Nephron progenitor cell (in vitro differentiated cells): ENCODE data around the gene PFN1.

Source experiments
- DNase-seq: peaks from one replicate; pipeline ENCODE4 v3.0.0; 2021
- H3K27ac Mint-ChIP-seq: 2 replicates; pipeline ENCODE4 v1.8.0; 2021; ENCODE audit warnings: mild to moderate bottlenecking, moderate library complexity, mixed read lengths
- H3K27me3 Mint-ChIP-seq: 2 replicates; pipeline ENCODE4 v1.8.0; 2021; ENCODE audit warnings: mild to moderate bottlenecking, low read depth, mixed read lengths; ENCODE audit not compliant: poor library complexity
- H3K36me3 Mint-ChIP-seq: 2 replicates; pipeline ENCODE4 v1.8.0; 2021; ENCODE audit warnings: low read depth, mixed read lengths
- H3K4me1 Mint-ChIP-seq: 2 replicates; pipeline ENCODE4 v1.8.0; 2021; ENCODE audit warnings: mixed read lengths
- H3K4me3 Mint-ChIP-seq: 2 replicates; pipeline ENCODE4 v1.8.0; 2021; ENCODE audit warnings: mild to moderate bottlenecking, moderate library complexity, mixed read lengths
- H3K9me3 Mint-ChIP-seq: 2 replicates; pipeline ENCODE4 v1.8.0; 2021; ENCODE audit warnings: mild to moderate bottlenecking, moderate library complexity, mixed read lengths
- TF ChIP-seq, protein P1 (sequence below): fragments of 200-600 bp; sonication (generic); IDR thresholded peaks from 2 replicates; pipeline ENCODE4 v1.5.0; 2021; ENCODE audit warnings: antibody characterized with exemption

Gene PFN1

DNA sequence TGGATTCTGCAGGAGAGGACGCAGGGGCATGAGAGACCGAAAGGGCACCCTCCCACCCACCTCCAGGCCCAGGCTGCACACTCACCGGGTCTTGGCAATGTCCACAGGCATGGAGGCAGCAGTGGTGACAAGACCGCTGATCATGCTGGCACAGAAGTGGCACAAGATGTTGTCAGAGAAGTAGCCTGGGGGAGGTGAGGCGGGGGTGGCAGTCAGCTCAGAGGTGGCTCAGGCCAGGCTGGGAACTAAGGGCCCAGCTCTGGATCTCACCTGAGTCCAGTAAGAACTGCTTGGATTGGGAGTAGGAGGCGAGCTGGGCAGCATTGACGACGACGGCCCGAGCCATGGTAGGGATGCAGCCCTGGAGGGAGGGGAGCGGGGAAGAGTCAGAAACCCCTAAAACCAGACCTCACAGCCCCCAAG is 10.2 kb downstream of the PFN1 start:
- H3K27ac Mint-ChIP-seq, result peak overlapping the region; percentile 89
- no peak for DNase-seq
- TF ChIP-seq, protein P1, sequence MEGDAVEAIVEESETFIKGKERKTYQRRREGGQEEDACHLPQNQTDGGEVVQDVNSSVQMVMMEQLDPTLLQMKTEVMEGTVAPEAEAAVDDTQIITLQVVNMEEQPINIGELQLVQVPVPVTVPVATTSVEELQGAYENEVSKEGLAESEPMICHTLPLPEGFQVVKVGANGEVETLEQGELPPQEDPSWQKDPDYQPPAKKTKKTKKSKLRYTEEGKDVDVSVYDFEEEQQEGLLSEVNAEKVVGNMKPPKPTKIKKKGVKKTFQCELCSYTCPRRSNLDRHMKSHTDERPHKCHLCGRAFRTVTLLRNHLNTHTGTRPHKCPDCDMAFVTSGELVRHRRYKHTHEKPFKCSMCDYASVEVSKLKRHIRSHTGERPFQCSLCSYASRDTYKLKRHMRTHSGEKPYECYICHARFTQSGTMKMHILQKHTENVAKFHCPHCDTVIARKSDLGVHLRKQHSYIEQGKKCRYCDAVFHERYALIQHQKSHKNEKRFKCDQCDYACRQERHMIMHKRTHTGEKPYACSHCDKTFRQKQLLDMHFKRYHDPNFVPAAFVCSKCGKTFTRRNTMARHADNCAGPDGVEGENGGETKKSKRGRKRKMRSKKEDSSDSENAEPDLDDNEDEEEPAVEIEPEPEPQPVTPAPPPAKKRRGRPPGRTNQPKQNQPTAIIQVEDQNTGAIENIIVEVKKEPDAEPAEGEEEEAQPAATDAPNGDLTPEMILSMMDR, result no peak
- H3K4me1 Mint-ChIP-seq, result peaks cover 47% of the 10 kb centered on the region
- H3K4me3 Mint-ChIP-seq, result peak overlapping the region; percentile 92
- peaks cover 5% of the 10 kb centered on the region for H3K27me3 Mint-ChIP-seq
- no peaks in the 10 kb centered on the region for H3K9me3 Mint-ChIP-seq
- peaks cover 28% of the 10 kb centered on the region for H3K36me3 Mint-ChIP-seq

DNA sequence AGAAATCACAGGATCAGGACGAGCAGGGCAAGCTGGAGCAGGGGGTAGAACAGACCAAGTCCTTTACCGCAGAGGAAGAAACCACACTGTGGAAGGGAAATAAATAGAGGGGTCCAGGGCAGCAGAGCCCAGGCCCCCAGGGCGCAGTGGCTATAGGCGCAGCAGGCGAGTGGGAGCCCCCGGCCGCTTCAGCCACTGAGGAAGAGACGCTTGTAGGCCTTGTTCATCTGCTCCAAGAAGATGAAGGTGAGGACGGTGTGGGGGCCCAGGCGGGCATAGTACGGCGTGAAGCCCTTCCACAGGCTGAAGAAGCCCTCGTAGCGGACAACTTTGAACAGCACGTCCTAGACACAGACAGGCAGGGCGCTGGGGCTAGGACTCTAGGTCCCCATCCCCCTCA is 10.8 kb downstream of the PFN1 start:
- Mint-ChIP-seq H3K36me3 (peaks cover 24% of the 10 kb centered on the region), H3K9me3 (no peaks in the 10 kb centered on the region), H3K27me3 (peaks cover 9% of the 10 kb centered on the region), H3K4me3 (peak overlapping the region; percentile 92), H3K4me1 (peaks cover 47% of the 10 kb centered on the region), H3K27ac (no peak overlapping the region)
- TF ChIP-seq, protein P1, result no peak
- DNase-seq, result no peak

DNA sequence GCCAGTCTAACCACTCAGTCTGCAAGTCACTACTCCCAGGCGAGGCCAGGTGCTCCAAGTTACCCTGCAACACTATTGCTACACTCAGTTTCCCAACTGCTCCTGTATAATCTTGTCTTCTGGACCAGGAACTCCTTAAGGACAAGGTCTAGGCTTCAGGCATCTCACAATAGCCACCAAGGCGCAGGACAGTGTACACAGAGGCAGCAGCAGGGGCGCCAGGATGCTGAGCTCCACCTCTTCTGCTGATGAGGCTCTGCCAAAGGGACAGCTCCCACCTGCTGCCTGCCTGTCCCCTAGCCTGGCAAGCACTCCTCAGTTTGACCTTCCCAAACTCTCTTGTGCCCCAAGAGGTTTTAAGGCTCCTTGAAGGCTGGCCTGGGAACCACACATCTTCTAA is 11.9 kb downstream of the PFN1 start:
- Mint-ChIP-seq H3K27me3 (peaks cover 9% of the 10 kb centered on the region), H3K4me1 (peaks cover 38% of the 10 kb centered on the region), H3K4me3 (no peak overlapping the region), H3K9me3 (no peaks in the 10 kb centered on the region), H3K27ac (peak overlapping the region; percentile 92), H3K36me3 (peaks cover 14% of the 10 kb centered on the region)
- DNase-seq, result no peak
- TF ChIP-seq, protein P1, result no peak

DNA sequence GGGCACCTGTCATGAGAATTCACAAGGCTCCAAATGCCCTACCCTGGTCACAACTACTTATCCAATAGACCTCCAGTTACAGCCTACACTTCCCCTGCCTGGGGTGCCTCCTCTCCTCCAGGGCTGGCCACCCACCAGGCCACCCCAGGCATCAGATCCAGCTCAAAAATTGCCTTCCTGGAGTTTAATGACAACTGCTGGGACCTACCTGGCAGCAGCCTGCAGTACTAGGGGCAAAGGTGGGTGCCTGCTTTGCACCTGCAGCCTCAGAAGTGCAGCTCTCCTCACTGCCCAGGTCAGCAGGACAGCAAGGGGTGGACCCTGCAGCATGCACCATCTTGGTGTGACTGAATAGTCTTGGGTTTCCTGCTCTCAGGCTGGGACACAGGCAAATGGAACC is 12.7 kb downstream of the PFN1 start:
- no peak overlapping the region for H3K4me3 Mint-ChIP-seq
- DNase-seq, result no peak
- TF ChIP-seq, protein P1, result no peak
- no peaks in the 10 kb centered on the region for H3K9me3 Mint-ChIP-seq
- H3K4me1 Mint-ChIP-seq, result peaks cover 31% of the 10 kb centered on the region
- peaks cover 12% of the 10 kb centered on the region for H3K27me3 Mint-ChIP-seq
- H3K36me3 Mint-ChIP-seq, result peaks cover 19% of the 10 kb centered on the region
- no peak overlapping the region for H3K27ac Mint-ChIP-seq

DNA sequence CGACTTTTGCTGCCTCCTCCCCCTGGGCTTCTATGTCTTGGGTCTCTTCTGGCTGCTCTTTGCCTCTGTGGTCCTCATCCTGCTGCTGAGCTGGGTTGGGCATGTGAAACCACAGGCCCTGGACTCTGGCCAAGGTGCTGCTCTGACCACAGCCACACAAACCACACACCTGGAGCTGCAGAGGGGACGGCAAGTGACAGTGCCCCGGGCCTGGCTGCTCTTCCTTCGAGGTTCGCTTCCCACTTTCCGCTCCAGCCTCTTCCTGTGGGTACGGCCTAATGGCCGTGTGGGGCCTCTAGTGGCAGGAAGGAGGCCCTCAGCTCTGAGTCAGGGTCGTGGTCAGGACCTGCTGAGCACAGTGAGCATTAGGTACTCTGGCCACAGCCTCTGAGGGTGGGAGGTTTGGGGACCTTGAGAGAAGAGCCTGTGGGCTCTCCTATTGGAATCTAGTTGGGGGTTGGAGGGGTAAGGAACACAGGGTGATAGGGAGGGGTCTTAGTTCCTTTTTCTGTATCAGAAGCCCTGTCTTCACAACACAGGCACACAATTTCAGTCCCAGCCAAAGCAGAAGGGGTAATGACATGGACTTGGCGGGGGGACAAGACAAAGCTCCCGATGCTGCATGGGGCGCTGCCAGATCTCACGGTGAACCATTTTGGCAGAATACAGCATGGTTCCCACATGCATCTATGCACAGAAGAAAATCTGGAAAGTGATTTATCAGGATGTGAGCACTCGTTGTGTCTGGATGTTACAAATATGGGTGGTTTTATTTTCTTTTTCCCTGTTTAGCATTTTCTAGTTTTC is 14.0 kb downstream of the PFN1 start:
- H3K9me3 Mint-ChIP-seq, result no peaks in the 10 kb centered on the region
- H3K27ac Mint-ChIP-seq, result peak overlapping the region; percentile 55
- peaks cover 21% of the 10 kb centered on the region for H3K36me3 Mint-ChIP-seq
- peaks cover 8% of the 10 kb centered on the region for H3K27me3 Mint-ChIP-seq
- DNase-seq, result peak; percentile 35
- TF ChIP-seq, protein P1, result peak; percentile 16
- peaks cover 31% of the 10 kb centered on the region for H3K4me1 Mint-ChIP-seq
- no peak overlapping the region for H3K4me3 Mint-ChIP-seq

DNA sequence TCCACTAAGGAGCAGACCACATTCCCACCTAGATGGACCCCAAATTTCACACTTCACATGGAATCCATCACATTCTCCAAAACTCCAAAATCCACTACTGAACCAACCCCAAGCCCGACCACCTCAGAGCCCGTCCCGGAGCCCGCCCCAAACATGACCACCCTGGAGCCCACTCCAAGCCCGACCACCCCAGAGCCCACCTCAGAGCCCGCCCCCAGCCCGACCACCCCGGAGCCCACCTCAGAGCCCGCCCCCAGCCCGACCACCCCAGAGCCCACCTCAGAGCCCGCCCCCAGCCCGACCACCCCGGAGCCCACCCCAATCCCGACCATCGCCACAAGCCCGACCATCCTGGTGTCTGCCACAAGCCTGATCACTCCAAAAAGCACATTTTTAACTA is 14.7 kb downstream of the PFN1 start:
- TF ChIP-seq, protein P1, result no peak
- H3K27me3 Mint-ChIP-seq, result peaks cover 8% of the 10 kb centered on the region
- H3K36me3 Mint-ChIP-seq, result peaks cover 26% of the 10 kb centered on the region
- peak overlapping the region; percentile 67 for H3K27ac Mint-ChIP-seq
- no peak for DNase-seq
- H3K9me3 Mint-ChIP-seq, result no peaks in the 10 kb centered on the region
- H3K4me1 Mint-ChIP-seq, result peaks cover 24% of the 10 kb centered on the region
- no peak overlapping the region for H3K4me3 Mint-ChIP-seq
